HEK293 (cell line): ENCODE measurements around the gene ZSCAN25.

Experiments used
- CTCF ChIA-PET: fragments of 350-600 bp; formaldehyde crosslinking; extraction: SDS; loops from one replicate; lab custom pipeline; 2021; ENCODE audit warnings: antibody characterized with exemption; lab: Yijun Ruan, JAX
- POLR2A ChIA-PET: fragments of 300-600 bp; formaldehyde crosslinking; extraction: SDS; loops from one replicate; lab custom pipeline; 2020; ENCODE audit warnings: antibody characterized with exemption, inconsistent platforms; lab: Yijun Ruan, JAX
- H3K27ac ChIP-seq: fragments of 200-500 bp; sonication (Bioruptor generic); 2 replicates; pipeline ENCODE4 v1.5.1; 2014; ENCODE audit warnings: low read depth, low read length, control low read depth, inconsistent platforms; ENCODE audit errors: extremely low read depth
- H3K36me3 ChIP-seq, 2 experiments: fragments of 200-500 bp in 1 of 2; sonication (Bioruptor generic) in 1 of 2; 1 replicate in 1 of 2; 2 replicates in 1 of 2; pipeline ENCODE4 v1.5.1; 2014 to 2017; ENCODE audit warnings: inconsistent platforms in 2 of 2, low read length in 2 of 2; ENCODE audit not compliant: control insufficient read depth in 2 of 2, insufficient read depth in 1 of 2
- H3K4me1 ChIP-seq: fragments of 200-500 bp; sonication (Bioruptor generic); 2 replicates; pipeline ENCODE4 v1.5.1; 2014; ENCODE audit warnings: mild to moderate bottlenecking, low read length, inconsistent platforms; ENCODE audit not compliant: control insufficient read depth, insufficient read depth
- H3K4me3 ChIP-seq: 2 replicates; pipeline ENCODE4 v1.5.1; 2011; ENCODE audit warnings: low read depth, mild to moderate bottlenecking, control low read depth, low read length, moderate library complexity
- H3K9me3 ChIP-seq: fragments of 200-500 bp; sonication (Bioruptor generic); 2 replicates; pipeline ENCODE4 v1.5.1; 2014; ENCODE audit warnings: low read depth, low read length, inconsistent platforms; ENCODE audit not compliant: control insufficient read depth, insufficient read depth
- BCL11A ChIP-seq: fragments of 450-650 bp; formaldehyde crosslinking; IDR thresholded peaks from 2 replicates; pipeline ENCODE4 v1.5.1; 2016; ENCODE audit warnings: low read depth, missing biosample characterization, missing genetic modification characterization
- GLI2 ChIP-seq: fragments of 450-650 bp; formaldehyde crosslinking; IDR thresholded peaks from 2 replicates; pipeline ENCODE4; 2017; ENCODE audit warnings: missing biosample characterization, missing genetic modification characterization, low read depth, borderline replicate concordance
- INSM2 ChIP-seq: fragments of 450-650 bp; formaldehyde crosslinking; IDR thresholded peaks from 2 replicates; pipeline ENCODE4 v1.5.1; 2016; ENCODE audit warnings: missing biosample characterization, missing genetic modification characterization
- PRDM2 ChIP-seq: fragments of 450-650 bp; formaldehyde crosslinking; IDR thresholded peaks from 2 replicates; pipeline ENCODE4 v1.5.1; 2016; ENCODE audit warnings: missing biosample characterization, missing genetic modification characterization, borderline replicate concordance
- REPIN1 ChIP-seq: fragments of 450-650 bp; formaldehyde crosslinking; IDR thresholded peaks from 2 replicates; pipeline ENCODE4 v1.5.1; 2017; ENCODE audit warnings: missing biosample characterization, missing genetic modification characterization, low read depth
- SALL2 ChIP-seq: fragments of 450-650 bp; formaldehyde crosslinking; IDR thresholded peaks from 2 replicates; pipeline ENCODE4 v1.5.0; 2017; ENCODE audit warnings: missing biosample characterization, mild to moderate bottlenecking, missing genetic modification characterization, borderline replicate concordance
- ZBTB10 ChIP-seq: fragments of 450-650 bp; formaldehyde crosslinking; IDR thresholded peaks from 2 replicates; pipeline ENCODE4 v1.5.1; 2016; ENCODE audit warnings: missing biosample characterization, missing genetic modification characterization
- ZBTB44 ChIP-seq: fragments of 450-650 bp; IDR thresholded peaks from 2 replicates; pipeline ENCODE4 v1.5.1; 2018; ENCODE audit warnings: missing biosample characterization, mild to moderate bottlenecking, missing genetic modification characterization
- ZNF132 ChIP-seq: fragments of 450-650 bp; formaldehyde crosslinking; IDR thresholded peaks from 2 replicates; pipeline ENCODE4 v1.5.1; 2017; ENCODE audit warnings: missing biosample characterization, missing genetic modification characterization, borderline replicate concordance
- ZNF16 ChIP-seq: fragments of 450-650 bp; formaldehyde crosslinking; IDR thresholded peaks from 2 replicates; pipeline ENCODE4 v1.5.1; 2016; ENCODE audit warnings: low read depth, missing biosample characterization, missing genetic modification characterization
- ZNF169 ChIP-seq: fragments of 450-650 bp; formaldehyde crosslinking; IDR thresholded peaks from 2 replicates; pipeline ENCODE4 v1.5.1; 2016; ENCODE audit warnings: missing biosample characterization, missing genetic modification characterization
- ZNF211 ChIP-seq: fragments of 450-650 bp; formaldehyde crosslinking; IDR thresholded peaks from 2 replicates; pipeline ENCODE4 v1.5.1; 2016; ENCODE audit warnings: low read depth, missing biosample characterization, missing genetic modification characterization
- ZNF292 ChIP-seq: fragments of 450-650 bp; formaldehyde crosslinking; IDR thresholded peaks from 2 replicates; pipeline ENCODE4 v1.5.1; 2016; ENCODE audit warnings: low read depth, missing biosample characterization, missing genetic modification characterization, borderline replicate concordance
- ZNF335 ChIP-seq: fragments of 450-650 bp; formaldehyde crosslinking; conservative IDR thresholded peaks from 2 replicates; pipeline ENCODE4 v1.5.1; 2016; ENCODE audit warnings: missing biosample characterization, missing genetic modification characterization
- ZNF366 ChIP-seq: fragments of 450-650 bp; formaldehyde crosslinking; conservative IDR thresholded peaks from 2 replicates; pipeline ENCODE4 v1.5.1; 2016; ENCODE audit warnings: missing biosample characterization, missing genetic modification characterization
- ZNF530 ChIP-seq: fragments of 450-650 bp; formaldehyde crosslinking; IDR thresholded peaks from 2 replicates; pipeline ENCODE4 v1.5.1; 2016; ENCODE audit warnings: low read depth, missing biosample characterization, missing genetic modification characterization
- ZNF549 ChIP-seq: fragments of 450-650 bp; IDR thresholded peaks from 2 replicates; pipeline ENCODE4 v1.5.1; 2018; ENCODE audit warnings: missing biosample characterization, missing genetic modification characterization, mild to moderate bottlenecking, inconsistent platforms, moderate library complexity
- ZNF596 ChIP-seq: fragments of 450-650 bp; IDR thresholded peaks from 2 replicates; pipeline ENCODE4 v1.5.0; 2018; ENCODE audit warnings: missing biosample characterization, mild to moderate bottlenecking, missing genetic modification characterization, moderate library complexity
- ZNF670 ChIP-seq: fragments of 450-650 bp; formaldehyde crosslinking; IDR thresholded peaks from 2 replicates; pipeline ENCODE4 v1.5.1; 2016; ENCODE audit warnings: missing biosample characterization, missing genetic modification characterization, low read depth
- ZNF776 ChIP-seq: fragments of 450-650 bp; formaldehyde crosslinking; IDR thresholded peaks from 2 replicates; pipeline ENCODE4 v1.5.0; 2017; ENCODE audit warnings: missing biosample characterization, missing genetic modification characterization, borderline replicate concordance
- ZNF843 ChIP-seq: fragments of 450-650 bp; formaldehyde crosslinking; IDR thresholded peaks from 2 replicates; pipeline ENCODE4 v1.5.1; 2016; ENCODE audit warnings: missing biosample characterization, missing genetic modification characterization
- ZSCAN30 ChIP-seq: fragments of 450-650 bp; IDR thresholded peaks from 2 replicates; pipeline ENCODE4 v1.5.1; 2018; ENCODE audit warnings: missing biosample characterization, mild to moderate bottlenecking, missing genetic modification characterization, moderate library complexity

Gene ZSCAN25

GRCh38 chr7:99628471-99629465 lies 12.0 kb downstream of the ZSCAN25 start (continued):
- TF ChIP-seq BCL11A (tag by site-specific recombination) (no peak), ZNF843 (tag by site-specific recombination) (no peak), ZNF670 (no peak), SALL2 (tag by site-specific recombination) (no peak), ZNF366 (tag by site-specific recombination) (no peak), ZNF549 (no peak), ZNF335 (no peak), ZNF776 (tag by site-specific recombination) (no peak), ZBTB44 (tag by site-specific recombination) (no peak)
- TF ChIP-seq, all 188 proteins: peak for 0

- no peak overlapping the region for H3K4me3 ChIP-seq
- CTCF ChIA-PET: no interaction called here
- no peak for TF ChIP-seq INSM2 (tag by site-specific recombination)
- TF ChIP-seq PRDM2: no peak
- TF ChIP-seq ZNF132: no peak
- TF ChIP-seq ZBTB10 (tag by site-specific recombination): no peak
- TF ChIP-seq ZNF211 (tag by site-specific recombination): no peak
- TF ChIP-seq ZNF169: no peak
- TF ChIP-seq ZNF292: no peak
- TF ChIP-seq REPIN1 (tag by site-specific recombination): no peak
- TF ChIP-seq ZSCAN30: no peak
- no peak for TF ChIP-seq ZNF596 (tag by site-specific recombination)
- no peak for TF ChIP-seq ZNF530 (tag by site-specific recombination)
- no peak for TF ChIP-seq ZNF16 (tag by site-specific recombination)
- TF ChIP-seq GLI2: no peak
- H3K4me1 ChIP-seq: no peaks in the 10 kb centered on the region
- H3K36me3 ChIP-seq: peaks cover 40 to 83% of the 10 kb centered on the region in 2 experiments
- POLR2A ChIA-PET: no interaction called here
- H3K27ac ChIP-seq: no peak overlapping the region
- H3K9me3 ChIP-seq: no peaks in the 10 kb centered on the region
Observed at GRCh38 chr7:99629643-99630042, 12.9 kb downstream of the ZSCAN25 start.
